ENCODE results near the gene DRD4. TPM values are rescaled to one million over a fixed set of nuclear protein-coding genes. Genes with fewer than 3 reads are reported as not detected.

The DRD4 gene
- total and polyA plus RNA-seq, 10 of the 15 experiments (the other 5 are each of a cell fraction or from before 2014, with no cell fraction given): not detected

DNA sequence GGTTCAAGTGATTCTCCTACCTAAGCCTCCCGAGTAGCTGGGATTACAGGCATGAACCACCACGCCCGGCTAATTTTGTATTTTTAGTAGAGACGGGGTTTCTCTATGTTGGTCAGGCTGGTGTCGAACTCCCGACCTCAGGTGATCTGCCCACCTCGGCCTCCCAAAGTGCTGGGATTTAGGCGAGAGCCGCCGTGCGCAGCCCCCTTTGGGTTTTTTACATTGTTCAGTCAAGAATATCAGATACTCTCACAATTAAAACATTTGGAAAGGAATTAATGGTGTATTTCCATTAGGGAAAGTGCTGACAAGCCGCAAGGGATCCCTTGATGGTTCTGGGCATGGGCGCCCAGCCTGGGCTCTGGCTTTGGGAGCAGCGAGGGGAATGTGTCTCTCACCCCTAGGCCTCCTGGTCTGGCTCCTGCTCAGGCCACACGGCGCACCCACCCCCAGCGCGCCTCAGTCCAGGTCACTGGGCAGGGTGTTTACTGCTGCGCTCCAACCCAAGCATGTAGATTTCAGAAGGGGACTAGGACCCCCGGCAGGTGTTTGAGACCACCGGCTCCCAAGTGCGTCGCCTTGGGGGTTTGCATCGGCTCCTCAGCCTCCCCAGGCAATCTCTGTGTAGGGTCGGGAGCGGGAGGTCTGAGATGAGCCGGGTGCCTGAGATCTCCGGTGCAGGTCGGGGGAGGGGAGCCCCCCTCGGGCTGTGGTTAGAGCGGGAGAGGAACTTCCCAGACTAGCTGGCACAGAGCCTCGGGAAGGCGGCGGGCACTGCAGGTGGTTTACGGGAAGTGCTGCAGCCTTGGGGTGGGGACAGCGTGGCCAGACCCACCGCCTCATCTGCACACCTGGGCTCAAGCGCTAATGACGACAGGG is 20.5 kb upstream of the DRD4 start (continued):
- TF ChIP-seq RCOR1 (conservative IDR thresholded peaks at IDR 0.05; ENCODE audit: low read depth, low read length): no peak
- TF ChIP-seq NFXL1 (IDR thresholded peaks at IDR 0.05; ENCODE audit: borderline replicate concordance): no peak
- TF ChIP-seq RBBP5 (conservative IDR thresholded peaks at IDR 0.05): no peak
- 0 out of 2 replicates have a peak, but pooled peaks have one; percentile 80 for TF ChIP-seq CHD4 (IDR thresholded peaks at IDR 0.05)
- no peak for TF ChIP-seq POU2F2 (IDR thresholded peaks at IDR 0.05; ENCODE audit: borderline replicate concordance, low read depth, low read length)
- TF ChIP-seq, protein P1, sequence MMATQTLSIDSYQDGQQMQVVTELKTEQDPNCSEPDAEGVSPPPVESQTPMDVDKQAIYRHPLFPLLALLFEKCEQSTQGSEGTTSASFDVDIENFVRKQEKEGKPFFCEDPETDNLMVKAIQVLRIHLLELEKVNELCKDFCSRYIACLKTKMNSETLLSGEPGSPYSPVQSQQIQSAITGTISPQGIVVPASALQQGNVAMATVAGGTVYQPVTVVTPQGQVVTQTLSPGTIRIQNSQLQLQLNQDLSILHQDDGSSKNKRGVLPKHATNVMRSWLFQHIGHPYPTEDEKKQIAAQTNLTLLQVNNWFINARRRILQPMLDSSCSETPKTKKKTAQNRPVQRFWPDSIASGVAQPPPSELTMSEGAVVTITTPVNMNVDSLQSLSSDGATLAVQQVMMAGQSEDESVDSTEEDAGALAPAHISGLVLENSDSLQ (IDR thresholded peaks at IDR 0.05): no peak
- TF ChIP-seq IKZF2 (IDR thresholded peaks at IDR 0.05): no peak; a peak in 1 of 4 replicates
- no peak; the same call in 1 of the 2 replicates for TF ChIP-seq LARP7 (IDR thresholded peaks at IDR 0.05)
- no peak for TF ChIP-seq PAX5 (IDR thresholded peaks at IDR 0.05; ENCODE audit: borderline replicate concordance, low read depth, low read length)
- TF ChIP-seq, protein P2, sequence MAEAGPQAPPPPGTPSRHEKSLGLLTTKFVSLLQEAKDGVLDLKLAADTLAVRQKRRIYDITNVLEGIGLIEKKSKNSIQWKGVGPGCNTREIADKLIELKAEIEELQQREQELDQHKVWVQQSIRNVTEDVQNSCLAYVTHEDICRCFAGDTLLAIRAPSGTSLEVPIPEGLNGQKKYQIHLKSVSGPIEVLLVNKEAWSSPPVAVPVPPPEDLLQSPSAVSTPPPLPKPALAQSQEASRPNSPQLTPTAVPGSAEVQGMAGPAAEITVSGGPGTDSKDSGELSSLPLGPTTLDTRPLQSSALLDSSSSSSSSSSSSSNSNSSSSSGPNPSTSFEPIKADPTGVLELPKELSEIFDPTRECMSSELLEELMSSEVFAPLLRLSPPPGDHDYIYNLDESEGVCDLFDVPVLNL (IDR thresholded peaks at IDR 0.05; ENCODE audit: low read depth, low read length): no peak
- TF ChIP-seq, protein P3, sequence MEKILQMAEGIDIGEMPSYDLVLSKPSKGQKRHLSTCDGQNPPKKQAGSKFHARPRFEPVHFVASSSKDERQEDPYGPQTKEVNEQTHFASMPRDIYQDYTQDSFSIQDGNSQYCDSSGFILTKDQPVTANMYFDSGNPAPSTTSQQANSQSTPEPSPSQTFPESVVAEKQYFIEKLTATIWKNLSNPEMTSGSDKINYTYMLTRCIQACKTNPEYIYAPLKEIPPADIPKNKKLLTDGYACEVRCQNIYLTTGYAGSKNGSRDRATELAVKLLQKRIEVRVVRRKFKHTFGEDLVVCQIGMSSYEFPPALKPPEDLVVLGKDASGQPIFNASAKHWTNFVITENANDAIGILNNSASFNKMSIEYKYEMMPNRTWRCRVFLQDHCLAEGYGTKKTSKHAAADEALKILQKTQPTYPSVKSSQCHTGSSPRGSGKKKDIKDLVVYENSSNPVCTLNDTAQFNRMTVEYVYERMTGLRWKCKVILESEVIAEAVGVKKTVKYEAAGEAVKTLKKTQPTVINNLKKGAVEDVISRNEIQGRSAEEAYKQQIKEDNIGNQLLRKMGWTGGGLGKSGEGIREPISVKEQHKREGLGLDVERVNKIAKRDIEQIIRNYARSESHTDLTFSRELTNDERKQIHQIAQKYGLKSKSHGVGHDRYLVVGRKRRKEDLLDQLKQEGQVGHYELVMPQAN (conservative IDR thresholded peaks at IDR 0.05): 0 out of 2 replicates have a peak, but pooled peaks have one; percentile 29
- TF ChIP-seq EED (IDR thresholded peaks at IDR 0.05; ENCODE audit: low read depth): no peak
- no peak for TF ChIP-seq BMI1 (IDR thresholded peaks at IDR 0.05; ENCODE audit: borderline replicate concordance)
- TF ChIP-seq CREB1 (IDR thresholded peaks at IDR 0.05; ENCODE audit: low read depth): no peak
- TF ChIP-seq, protein P4, sequence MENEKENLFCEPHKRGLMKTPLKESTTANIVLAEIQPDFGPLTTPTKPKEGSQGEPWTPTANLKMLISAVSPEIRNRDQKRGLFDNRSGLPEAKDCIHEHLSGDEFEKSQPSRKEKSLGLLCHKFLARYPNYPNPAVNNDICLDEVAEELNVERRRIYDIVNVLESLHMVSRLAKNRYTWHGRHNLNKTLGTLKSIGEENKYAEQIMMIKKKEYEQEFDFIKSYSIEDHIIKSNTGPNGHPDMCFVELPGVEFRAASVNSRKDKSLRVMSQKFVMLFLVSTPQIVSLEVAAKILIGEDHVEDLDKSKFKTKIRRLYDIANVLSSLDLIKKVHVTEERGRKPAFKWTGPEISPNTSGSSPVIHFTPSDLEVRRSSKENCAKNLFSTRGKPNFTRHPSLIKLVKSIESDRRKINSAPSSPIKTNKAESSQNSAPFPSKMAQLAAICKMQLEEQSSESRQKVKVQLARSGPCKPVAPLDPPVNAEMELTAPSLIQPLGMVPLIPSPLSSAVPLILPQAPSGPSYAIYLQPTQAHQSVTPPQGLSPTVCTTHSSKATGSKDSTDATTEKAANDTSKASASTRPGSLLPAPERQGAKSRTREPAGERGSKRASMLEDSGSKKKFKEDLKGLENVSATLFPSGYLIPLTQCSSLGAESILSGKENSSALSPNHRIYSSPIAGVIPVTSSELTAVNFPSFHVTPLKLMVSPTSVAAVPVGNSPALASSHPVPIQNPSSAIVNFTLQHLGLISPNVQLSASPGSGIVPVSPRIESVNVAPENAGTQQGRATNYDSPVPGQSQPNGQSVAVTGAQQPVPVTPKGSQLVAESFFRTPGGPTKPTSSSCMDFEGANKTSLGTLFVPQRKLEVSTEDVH (IDR thresholded peaks at IDR 0.05; ENCODE audit: low read depth, partially characterized antibody): no peak
- peak; percentile 19; the same call in 1 of the 2 replicates for TF ChIP-seq MTA2 (IDR thresholded peaks at IDR 0.05; ENCODE audit: low read depth)
- TF ChIP-seq ZSCAN29 (IDR thresholded peaks at IDR 0.05): no peak
- no peak for TF ChIP-seq CHD2 (IDR thresholded peaks at IDR 0.05; ENCODE audit: borderline replicate concordance, low read depth, low read length)
- TF ChIP-seq ATF7 (IDR thresholded peaks at IDR 0.05; ENCODE audit: low read depth): no peak
- no peak for TF ChIP-seq RELA (IDR thresholded peaks at IDR 0.05; ENCODE audit: borderline replicate concordance, partially characterized antibody)
- no peak for TF ChIP-seq WRNIP1 (IDR thresholded peaks at IDR 0.05; ENCODE audit: borderline replicate concordance, low read depth, low read length)
- TF ChIP-seq, protein P5, sequence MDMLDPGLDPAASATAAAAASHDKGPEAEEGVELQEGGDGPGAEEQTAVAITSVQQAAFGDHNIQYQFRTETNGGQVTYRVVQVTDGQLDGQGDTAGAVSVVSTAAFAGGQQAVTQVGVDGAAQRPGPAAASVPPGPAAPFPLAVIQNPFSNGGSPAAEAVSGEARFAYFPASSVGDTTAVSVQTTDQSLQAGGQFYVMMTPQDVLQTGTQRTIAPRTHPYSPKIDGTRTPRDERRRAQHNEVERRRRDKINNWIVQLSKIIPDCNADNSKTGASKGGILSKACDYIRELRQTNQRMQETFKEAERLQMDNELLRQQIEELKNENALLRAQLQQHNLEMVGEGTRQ (IDR thresholded peaks at IDR 0.05; ENCODE audit: borderline replicate concordance, low read depth, low read length): no peak
- no peak for TF ChIP-seq SUZ12 (IDR thresholded peaks at IDR 0.05; ENCODE audit: unreplicated experiment)
